ENCODE results near the gene LCN2. TPM values are rescaled to one million over a fixed set of nuclear protein-coding genes. Genes with fewer than 3 reads are reported as not detected.

Gene LCN2
- total and polyA plus RNA-seq, 12 donors, result 0.33 to 48.2 (median 1.2) TPM; not detected in 3

DNA sequence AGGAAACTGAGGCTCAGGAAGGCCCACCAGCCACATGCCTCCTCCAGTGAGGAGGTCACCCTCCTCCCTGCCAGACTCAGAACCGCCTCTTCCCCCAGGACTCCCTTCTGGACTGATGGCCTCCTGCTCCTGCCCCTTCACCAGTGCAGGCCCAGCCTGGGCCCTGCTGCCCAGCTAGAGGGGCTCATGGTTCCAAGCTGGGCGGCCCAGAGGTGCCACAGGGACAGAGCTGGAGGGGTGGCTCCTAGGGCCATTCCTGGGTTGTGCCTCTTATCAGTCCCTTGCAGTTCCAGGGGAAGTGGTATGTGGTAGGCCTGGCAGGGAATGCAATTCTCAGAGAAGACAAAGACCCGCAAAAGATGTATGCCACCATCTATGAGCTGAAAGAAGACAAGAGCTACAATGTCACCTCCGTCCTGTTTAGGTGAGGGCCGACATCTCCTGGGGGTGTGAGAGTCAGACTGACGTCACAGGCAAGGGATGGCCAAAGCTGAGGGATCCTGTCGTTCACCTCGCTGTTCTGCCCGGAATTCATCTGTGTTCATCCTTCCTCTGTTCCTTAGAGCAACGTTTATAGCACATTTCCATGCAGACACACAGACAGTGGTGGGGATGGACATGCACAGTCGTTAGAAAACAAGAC lies 819 bp downstream of the LCN2 start:
- peaks cover 0 to 9% of the 10 kb centered on the region in 2 donors for H3K4me1 ChIP-seq (replicated peaks in 1 of 2)
- no peak overlapping the region for H3K4me3 ChIP-seq
- no peaks in the 10 kb centered on the region for H3K27me3 ChIP-seq
- intact Hi-C loops (cut with DNase I), result no loop called here
- H3K27ac ChIP-seq, result no peak overlapping the region
- DNase-seq, result no peak
- no peaks in the 10 kb centered on the region for H3K9me3 ChIP-seq (replicated peaks in 1 of 3)
- H3K36me3 ChIP-seq (replicated peaks in 1 of 2), result no peaks in the 10 kb centered on the region
- 70 to 78% (median 73%) methylated on average over 11 of the region's 11 CpGs for WGBS, 4 donors
- no peak for TF ChIP-seq POLR2A (IDR thresholded peaks at IDR 0.05)
- TF ChIP-seq, protein P1, sequence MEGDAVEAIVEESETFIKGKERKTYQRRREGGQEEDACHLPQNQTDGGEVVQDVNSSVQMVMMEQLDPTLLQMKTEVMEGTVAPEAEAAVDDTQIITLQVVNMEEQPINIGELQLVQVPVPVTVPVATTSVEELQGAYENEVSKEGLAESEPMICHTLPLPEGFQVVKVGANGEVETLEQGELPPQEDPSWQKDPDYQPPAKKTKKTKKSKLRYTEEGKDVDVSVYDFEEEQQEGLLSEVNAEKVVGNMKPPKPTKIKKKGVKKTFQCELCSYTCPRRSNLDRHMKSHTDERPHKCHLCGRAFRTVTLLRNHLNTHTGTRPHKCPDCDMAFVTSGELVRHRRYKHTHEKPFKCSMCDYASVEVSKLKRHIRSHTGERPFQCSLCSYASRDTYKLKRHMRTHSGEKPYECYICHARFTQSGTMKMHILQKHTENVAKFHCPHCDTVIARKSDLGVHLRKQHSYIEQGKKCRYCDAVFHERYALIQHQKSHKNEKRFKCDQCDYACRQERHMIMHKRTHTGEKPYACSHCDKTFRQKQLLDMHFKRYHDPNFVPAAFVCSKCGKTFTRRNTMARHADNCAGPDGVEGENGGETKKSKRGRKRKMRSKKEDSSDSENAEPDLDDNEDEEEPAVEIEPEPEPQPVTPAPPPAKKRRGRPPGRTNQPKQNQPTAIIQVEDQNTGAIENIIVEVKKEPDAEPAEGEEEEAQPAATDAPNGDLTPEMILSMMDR (IDR thresholded peaks at IDR 0.05), result no peak

DNA sequence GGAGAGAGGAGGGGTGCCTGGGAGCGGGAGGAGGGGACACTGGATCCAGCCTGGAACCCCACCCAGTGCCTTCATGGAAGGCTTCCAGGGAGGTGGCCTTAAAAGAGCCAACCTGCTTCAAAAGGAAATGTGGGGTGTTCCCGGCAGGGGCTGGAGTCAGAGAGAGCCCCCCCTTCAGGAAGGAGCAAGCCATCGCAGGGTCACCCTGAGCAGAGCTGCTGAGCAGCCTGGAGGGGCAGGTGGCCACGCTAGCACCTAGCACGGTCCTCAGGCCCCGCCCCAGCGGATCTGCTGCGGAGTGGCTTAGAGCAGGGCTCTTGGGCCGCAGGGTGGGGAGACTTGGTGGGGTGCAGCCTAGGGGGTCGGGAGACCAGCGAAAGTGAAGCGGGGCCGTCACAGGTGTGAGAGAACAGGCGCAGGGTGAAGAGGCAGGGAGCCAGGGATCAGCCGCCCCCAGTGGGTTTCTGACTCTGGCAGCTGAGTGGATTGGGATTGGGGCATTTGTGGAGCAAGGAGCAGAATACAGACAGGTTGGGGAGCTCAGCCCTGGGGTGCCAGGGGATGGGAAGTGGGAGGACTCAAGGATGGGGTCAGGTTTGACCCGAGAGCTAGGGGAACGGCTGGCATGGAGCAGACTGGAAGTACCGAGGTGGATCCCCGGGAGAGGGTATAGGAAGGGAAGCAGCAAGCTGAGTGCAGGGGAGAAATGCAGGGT lies 1.5 kb downstream of the LCN2 start:
- peaks cover 0 to 9% of the 10 kb centered on the region in 2 donors for H3K4me1 ChIP-seq (replicated peaks in 1 of 2)
- no peak overlapping the region for H3K4me3 ChIP-seq
- TF ChIP-seq, protein P1 (IDR thresholded peaks at IDR 0.05), result peak in 1 of 6 experiments; percentile 12
- no peak for TF ChIP-seq POLR2A (IDR thresholded peaks at IDR 0.05)
- H3K9me3 ChIP-seq (replicated peaks in 1 of 3), result no peaks in the 10 kb centered on the region
- H3K27ac ChIP-seq, result no peak overlapping the region
- no peaks in the 10 kb centered on the region for H3K36me3 ChIP-seq (replicated peaks in 1 of 2)
- peak in 1 of 7 donors; percentile 26 for DNase-seq
- no peaks in the 10 kb centered on the region for H3K27me3 ChIP-seq
- WGBS, 4 donors, result 82 to 85% (median 84%) methylated on average over 19 of the region's 19 CpGs
- intact Hi-C loops (cut with DNase I), result no loop called here

DNA sequence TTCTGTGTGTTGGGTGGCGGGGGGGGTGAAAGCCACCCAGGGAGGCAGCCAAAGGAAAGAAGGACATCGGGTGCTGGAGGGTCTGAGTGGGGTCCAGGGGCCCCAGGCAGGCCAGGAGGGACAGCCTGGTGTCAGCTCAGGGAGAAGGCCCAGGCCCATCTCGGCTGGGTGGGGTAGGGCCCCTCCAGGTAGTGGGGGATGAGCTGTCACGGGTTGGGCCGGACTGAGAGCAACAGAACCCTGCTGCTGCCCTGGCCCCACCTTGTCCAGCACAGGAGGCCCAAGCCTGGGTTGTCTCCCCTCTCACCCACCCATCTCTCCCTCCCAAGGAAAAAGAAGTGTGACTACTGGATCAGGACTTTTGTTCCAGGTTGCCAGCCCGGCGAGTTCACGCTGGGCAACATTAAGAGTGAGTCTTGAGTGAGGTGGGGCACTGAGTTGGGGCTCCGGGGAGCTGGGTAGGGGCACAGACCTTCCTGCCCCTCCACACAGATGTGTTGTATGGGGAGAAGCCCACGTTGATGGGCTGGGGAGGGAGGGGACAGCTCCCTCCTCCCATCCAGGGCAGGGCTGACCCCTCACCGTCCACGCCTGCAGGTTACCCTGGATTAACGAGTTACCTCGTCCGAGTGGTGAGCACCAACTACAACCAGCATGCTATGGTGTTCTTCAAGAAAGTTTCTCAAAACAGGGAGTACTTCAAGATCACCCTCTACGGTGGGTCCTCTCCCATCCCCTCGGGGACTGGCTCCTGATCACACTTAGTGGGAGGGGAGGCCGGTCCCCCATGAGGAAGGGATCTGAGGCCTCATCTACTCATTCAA lies 2.3 kb downstream of the LCN2 start:
- Histone ChIP-seq H3K36me3 (replicated peaks in 1 of 2) (no peaks in the 10 kb centered on the region), H3K27me3 (no peaks in the 10 kb centered on the region), H3K4me3 (no peak overlapping the region), H3K9me3 (replicated peaks in 1 of 3) (no peaks in the 10 kb centered on the region), H3K27ac (no peak overlapping the region), H3K4me1 (replicated peaks in 1 of 2) (peaks cover 0 to 9% of the 10 kb centered on the region in 2 donors)
- DNase-seq, result peak in 1 of 7 donors; percentile 12
- intact Hi-C loops (cut with DNase I), result no loop called here
- TF ChIP-seq, protein P1 (IDR thresholded peaks at IDR 0.05), result no peak
- no peak for TF ChIP-seq POLR2A (IDR thresholded peaks at IDR 0.05)
- WGBS, 4 donors, result 85 to 89% (median 88%) methylated on average over 14 to 18 of the region's 18 CpGs

Data from adrenal gland (tissue), 12 donors.